CD4-positive, CD25-positive, alpha-beta regulatory T cell (primary cell): ENCODE measurements around the gene SH3BP4. TPM values are rescaled to one million over a fixed set of nuclear protein-coding genes. Genes with fewer than 3 reads are reported as not detected.
A peak's percentile ranks its signal among the peaks of the same experiment; 100 is the strongest.

Experiments
- ATAC-seq, 2 donors: fragments of 150-1000 bp; cut with Tn5 transposase; one replicate each; pipeline ENCODE4 v1.10.0; 2021; ENCODE audit warnings: low read depth in 2 of 2, moderate number of reproducible peaks in 2 of 2, moderate library complexity in 1 of 2
- DNase-seq, 3 donors: peaks; one replicate each; pipeline versions ENCODE4 v3.0.0 to v3.0.0-alpha.2; 2012 to 2022; ENCODE audit warnings: mixed read lengths in 1 of 3
- H3K27ac ChIP-seq: one replicate; pipeline ENCODE4 v1.7.0; 2013; ENCODE audit warnings: mild to moderate bottlenecking, low read length; ENCODE audit not compliant: insufficient read depth, poor library complexity, severe bottlenecking
- H3K27me3 ChIP-seq: one replicate; pipeline ENCODE4 v1.7.0; 2013; ENCODE audit warnings: low read length; ENCODE audit not compliant: control insufficient read depth, insufficient read depth
- H3K36me3 ChIP-seq: one replicate; pipeline ENCODE4 v1.7.0; 2013; ENCODE audit warnings: mild to moderate bottlenecking, low read length, moderate library complexity; ENCODE audit not compliant: control insufficient read depth, insufficient read depth
- H3K4me1 ChIP-seq: 2 replicates; pipeline ENCODE4 v1.7.0; 2013; ENCODE audit warnings: mild to moderate bottlenecking, low read length; ENCODE audit not compliant: insufficient read depth, control insufficient read depth, poor library complexity, severe bottlenecking
- H3K4me3 ChIP-seq: one replicate; pipeline ENCODE4 v1.7.0; 2013; ENCODE audit warnings: low read depth, mild to moderate bottlenecking, low read length, moderate library complexity
- H3K9me3 ChIP-seq, 2 experiments: 1 replicate in 1 of 2; 2 replicates in 1 of 2; pipeline ENCODE4 v1.7.0; 2013; ENCODE audit warnings: low read length in 2 of 2, mild to moderate bottlenecking in 1 of 2, moderate library complexity in 1 of 2; ENCODE audit not compliant: control insufficient read depth in 2 of 2
- H3K27ac Mint-ChIP-seq, 3 donors: one replicate each; pipeline ENCODE4 v1.8.0; 2020 to 2022; ENCODE audit warnings: mild to moderate bottlenecking in 3 of 3, mixed read lengths in 3 of 3, moderate library complexity in 2 of 3
- H3K27me3 Mint-ChIP-seq: one replicate; pipeline ENCODE4 v1.8.0; 2022; ENCODE audit warnings: mild to moderate bottlenecking, mixed read lengths
- H3K36me3 Mint-ChIP-seq: one replicate; pipeline ENCODE4 v1.8.0; 2020; ENCODE audit warnings: mixed read lengths
- H3K4me1 Mint-ChIP-seq, 4 donors: one replicate each; pipeline ENCODE4 v1.8.0; 2020 to 2022; ENCODE audit warnings: mixed read lengths in 4 of 4, mild to moderate bottlenecking in 1 of 4
- H3K4me3 Mint-ChIP-seq, 4 donors: one replicate each; pipeline ENCODE4 v1.8.0; 2020 to 2022; ENCODE audit warnings: mild to moderate bottlenecking in 4 of 4, mixed read lengths in 4 of 4, moderate library complexity in 3 of 4
- H3K9me3 Mint-ChIP-seq, 7 donors: one replicate each; pipeline ENCODE4 v1.8.0; 2020 to 2022; ENCODE audit warnings: mixed read lengths in 7 of 7, mild to moderate bottlenecking in 3 of 7, moderate library complexity in 2 of 7
- polyA plus RNA-seq, 4 donors: library from polyadenylated mRNA; unstranded; fragments of 300-500 nt; fragmentation: Illumina TruSeq; gene quantifications; one replicate each; pipeline ENCODE4 v1.2.3, GENCODE V29; 2021
- total RNA-seq: library from RNA; stranded (reverse); gene quantifications from one replicate; pipeline ENCODE4 v1.2.3, GENCODE V29; 2022

SH3BP4 gene
- total and polyA plus RNA-seq, 5 donors from 2014 or later, result 0.37 TPM; not detected in 4

GRCh38 chr2:234931371-234931770, 20.4 kb upstream of the SH3BP4 start:
- no peaks in the 10 kb centered on the region for H3K4me1 ChIP-seq
- H3K27ac Mint-ChIP-seq, result no peak overlapping the region

GRCh38 chr2:234932591-234933168, 19.1 kb upstream of the SH3BP4 start:
- no peak overlapping the region for H3K4me3 ChIP-seq
- peaks cover 4% of the 10 kb centered on the region for H3K27me3 Mint-ChIP-seq
- no peaks in the 10 kb centered on the region for H3K27me3 ChIP-seq
- ATAC-seq, result no peak
- no peak overlapping the region for H3K27ac Mint-ChIP-seq
- H3K9me3 Mint-ChIP-seq, result peaks cover 0 to 3% (median 0%) of the 10 kb centered on the region in 7 donors
- no peaks in the 10 kb centered on the region for H3K36me3 Mint-ChIP-seq
- no peaks in the 10 kb centered on the region for H3K9me3 ChIP-seq
- no peaks in the 10 kb centered on the region for H3K4me1 Mint-ChIP-seq
- no peaks in the 10 kb centered on the region for H3K36me3 ChIP-seq
- no peaks in the 10 kb centered on the region for H3K4me1 ChIP-seq
- DNase-seq, result no peak
- no peak overlapping the region for H3K27ac ChIP-seq
- no peak overlapping the region for H3K4me3 Mint-ChIP-seq

More at GRCh38 chr2:234931371-234931770, 20.4 kb upstream of the SH3BP4 start:
- Histone ChIP-seq H3K9me3 (no peaks in the 10 kb centered on the region), H3K36me3 (no peaks in the 10 kb centered on the region), H3K4me3 (no peak overlapping the region), H3K27me3 (no peaks in the 10 kb centered on the region), H3K27ac (no peak overlapping the region)
- ATAC-seq, result no peak
- DNase-seq, result no peak
- peaks cover 3% of the 10 kb centered on the region for H3K27me3 Mint-ChIP-seq
- H3K4me1 Mint-ChIP-seq, result no peaks in the 10 kb centered on the region
- H3K9me3 Mint-ChIP-seq, result peaks cover 0 to 1% (median 0%) of the 10 kb centered on the region in 7 donors
- no peak overlapping the region for H3K4me3 Mint-ChIP-seq
- H3K36me3 Mint-ChIP-seq, result no peaks in the 10 kb centered on the region

GRCh38 chr2:234935311-234935710, 16.5 kb upstream of the SH3BP4 start:
- H3K4me3 Mint-ChIP-seq, result no peak overlapping the region

GRCh38 chr2:234939576-234939975, 12.2 kb upstream of the SH3BP4 start:
- Histone ChIP-seq H3K4me1 (no peaks in the 10 kb centered on the region), H3K9me3 (no peaks in the 10 kb centered on the region), H3K27me3 (no peaks in the 10 kb centered on the region), H3K36me3 (no peaks in the 10 kb centered on the region), H3K4me3 (no peak overlapping the region), H3K27ac (no peak overlapping the region)
- ATAC-seq (no peak), DNase-seq (no peak)
- Mint-ChIP-seq H3K36me3 (no peaks in the 10 kb centered on the region), H3K9me3 (peaks cover 0 to 6% (median 0%) of the 10 kb centered on the region in 7 donors), H3K4me3 (no peak overlapping the region), H3K4me1 (no peaks in the 10 kb centered on the region), H3K27me3 (peaks cover 16% of the 10 kb centered on the region), H3K27ac (no peak overlapping the region)

More at GRCh38 chr2:234935311-234935710, 16.5 kb upstream of the SH3BP4 start:
- no peaks in the 10 kb centered on the region for H3K9me3 ChIP-seq
- Mint-ChIP-seq H3K27me3 (peaks cover 4% of the 10 kb centered on the region), H3K27ac (no peak overlapping the region), H3K4me1 (no peaks in the 10 kb centered on the region), H3K36me3 (no peaks in the 10 kb centered on the region), H3K9me3 (peaks cover 0 to 4% (median 0%) of the 10 kb centered on the region in 7 donors)
- H3K4me3 ChIP-seq, result no peak overlapping the region
- no peak for ATAC-seq
- no peaks in the 10 kb centered on the region for H3K36me3 ChIP-seq
- DNase-seq, result no peak
- H3K4me1 ChIP-seq, result no peaks in the 10 kb centered on the region
- no peaks in the 10 kb centered on the region for H3K27me3 ChIP-seq
- no peak overlapping the region for H3K27ac ChIP-seq

- H3K27me3 Mint-ChIP-seq, result peaks cover 16% of the 10 kb centered on the region
These were observed 11.8 kb upstream of the SH3BP4 start for GRCh38 chr2:234939996-234940395.

GRCh38 chr2:234940527-234940926, 11.3 kb upstream of the SH3BP4 start:
- no peaks in the 10 kb centered on the region for H3K36me3 Mint-ChIP-seq
- peaks cover 0 to 6% (median 0%) of the 10 kb centered on the region in 7 donors for H3K9me3 Mint-ChIP-seq
- peaks cover 16% of the 10 kb centered on the region for H3K27me3 Mint-ChIP-seq
- no peak overlapping the region for H3K4me3 ChIP-seq
- H3K4me1 ChIP-seq, result no peaks in the 10 kb centered on the region
- H3K27me3 ChIP-seq, result no peaks in the 10 kb centered on the region
- ATAC-seq (no peak), DNase-seq (no peak)
- H3K27ac ChIP-seq, result no peak overlapping the region
- H3K36me3 ChIP-seq, result no peaks in the 10 kb centered on the region
- H3K9me3 ChIP-seq, result no peaks in the 10 kb centered on the region
- no peak overlapping the region for H3K4me3 Mint-ChIP-seq
- no peaks in the 10 kb centered on the region for H3K4me1 Mint-ChIP-seq
- H3K27ac Mint-ChIP-seq, result no peak overlapping the region

More at GRCh38 chr2:234939996-234940395, 11.8 kb upstream of the SH3BP4 start:
- Mint-ChIP-seq H3K27ac (no peak overlapping the region), H3K4me1 (no peaks in the 10 kb centered on the region), H3K9me3 (peaks cover 0 to 6% (median 0%) of the 10 kb centered on the region in 7 donors), H3K4me3 (no peak overlapping the region), H3K36me3 (no peaks in the 10 kb centered on the region)
- DNase-seq (no peak), ATAC-seq (no peak)
- no peak overlapping the region for H3K27ac ChIP-seq
- H3K27me3 ChIP-seq, result no peaks in the 10 kb centered on the region
- H3K9me3 ChIP-seq, result no peaks in the 10 kb centered on the region
- H3K4me1 ChIP-seq, result no peaks in the 10 kb centered on the region
- H3K4me3 ChIP-seq, result no peak overlapping the region
- H3K36me3 ChIP-seq, result no peaks in the 10 kb centered on the region

GRCh38 chr2:234945339-234945873, 6.4 kb upstream of the SH3BP4 start:
- no peak overlapping the region for H3K4me3 ChIP-seq
- peaks cover 0 to 3% (median 0%) of the 10 kb centered on the region in 7 donors for H3K9me3 Mint-ChIP-seq
- H3K4me1 Mint-ChIP-seq, result no peaks in the 10 kb centered on the region
- no peaks in the 10 kb centered on the region for H3K36me3 Mint-ChIP-seq
- no peak overlapping the region for H3K27ac ChIP-seq
- H3K27me3 ChIP-seq, result peaks cover 15% of the 10 kb centered on the region
- no peak overlapping the region for H3K27ac Mint-ChIP-seq
- no peak for ATAC-seq
- no peaks in the 10 kb centered on the region for H3K9me3 ChIP-seq
- H3K4me1 ChIP-seq, result no peaks in the 10 kb centered on the region
- H3K4me3 Mint-ChIP-seq, result no peak overlapping the region
- no peaks in the 10 kb centered on the region for H3K36me3 ChIP-seq
- DNase-seq, result no peak
- peaks cover 43% of the 10 kb centered on the region for H3K27me3 Mint-ChIP-seq

- peaks cover 17% of the 10 kb centered on the region for H3K27me3 ChIP-seq
- DNase-seq (no peak), ATAC-seq (no peak)
- Mint-ChIP-seq H3K36me3 (no peaks in the 10 kb centered on the region), H3K27ac (no peak overlapping the region), H3K27me3 (peaks cover 45% of the 10 kb centered on the region), H3K4me3 (peak overlapping the region in 1 of 4 donors; percentile 44), H3K9me3 (peaks cover 0 to 3% (median 0%) of the 10 kb centered on the region in 7 donors), H3K4me1 (peaks cover 0 to 5% (median 2%) of the 10 kb centered on the region in 4 donors)
- peaks cover 6% of the 10 kb centered on the region for H3K4me1 ChIP-seq
- no peaks in the 10 kb centered on the region for H3K36me3 ChIP-seq
- H3K27ac ChIP-seq, result no peak overlapping the region
- no peak overlapping the region for H3K4me3 ChIP-seq
- H3K9me3 ChIP-seq, result no peaks in the 10 kb centered on the region
These were observed 4.3 kb upstream of the SH3BP4 start for GRCh38 chr2:234947556-234947955.
